Lung (tissue), 12 donors: Measurements from ENCODE around the gene RPS26. TPM values are rescaled to one million over a fixed set of nuclear protein-coding genes. Genes with fewer than 3 reads are reported as not detected.

Experiments
- ATAC-seq: fragments of 200-7000 bp; cut with Tn5 transposase; one replicate; pipeline ENCODE4 v1.9.1; 2020; ENCODE audit warnings: moderate number of reproducible peaks; ENCODE audit not compliant: insufficient read depth, low FRiP score
- DNase-seq, 3 donors: peaks; one replicate each; pipeline ENCODE4 v3.0.0-alpha.2; 2013 to 2017
- H3K27ac ChIP-seq, 2 donors: one replicate each; pipeline ENCODE4 v1.5.1; 2013; ENCODE audit warnings: mild to moderate bottlenecking in 2 of 2, moderate library complexity in 2 of 2, control low read depth in 1 of 2, inconsistent platforms in 1 of 2, low read depth in 1 of 2, low read length in 1 of 2
- H3K27me3 ChIP-seq, 3 donors: one replicate each; pipeline ENCODE4 v1.5.1; 2013; ENCODE audit warnings: low read length in 2 of 3; ENCODE audit not compliant: control insufficient read depth in 3 of 3, insufficient read depth in 3 of 3
- H3K36me3 ChIP-seq, 4 donors: one replicate each; pipeline ENCODE4 v1.5.1; 2013; ENCODE audit warnings: low read length in 4 of 4, mild to moderate bottlenecking in 1 of 4, moderate library complexity in 1 of 4; ENCODE audit not compliant: control insufficient read depth in 4 of 4, insufficient read depth in 4 of 4
- H3K4me1 ChIP-seq, 5 donors: one replicate each; pipeline ENCODE4 v1.5.1; 2013; ENCODE audit warnings: low read length in 5 of 5, mild to moderate bottlenecking in 2 of 5, moderate library complexity in 1 of 5; ENCODE audit not compliant: control insufficient read depth in 5 of 5, insufficient read depth in 5 of 5
- H3K4me3 ChIP-seq: one replicate; pipeline ENCODE4 v1.5.1; 2013; ENCODE audit warnings: mild to moderate bottlenecking, control low read depth, moderate library complexity
- H3K9ac ChIP-seq, 2 donors: one replicate each; pipeline ENCODE4 v1.5.1; 2013; ENCODE audit warnings: low read length in 2 of 2, control low read depth in 1 of 2; ENCODE audit not compliant: insufficient read depth in 1 of 2
- H3K9me3 ChIP-seq, 4 donors: one replicate each; pipeline ENCODE4 v1.5.1; 2013; ENCODE audit warnings: low read length in 3 of 4, mild to moderate bottlenecking in 1 of 4, moderate library complexity in 1 of 4; ENCODE audit not compliant: control insufficient read depth in 4 of 4, insufficient read depth in 3 of 4
- WGBS, 2 donors: extraction: QIAGEN DNeasy Blood & Tissue Kit; methylation state at CpG; one replicate each; pipeline ENCODE4 v1.1.7; 2013; 5-methylcytosine and 5-hydroxymethylcytosine counted together
- polyA plus RNA-seq, 2 donors: library from polyadenylated mRNA; stranded (reverse); fragments of 200-250 nt; gene quantifications; one replicate each; pipeline ENCODE4 v1.2.1, GENCODE V29; 2013
- total RNA-seq, 2 donors: library from RNA; depleted of rRNA in 1 of 2; stranded (reverse); fragments of >200 nt in 1 of 2; gene quantifications; one replicate each; pipeline ENCODE4 v1.2.1, GENCODE V29; 2014 to 2021
- TF ChIP-seq, protein P1 (sequence below): IDR thresholded peaks from 2 replicates; pipeline ENCODE4 v1.5.1; 2012; ENCODE audit warnings: mild to moderate bottlenecking; ENCODE audit errors: control extremely low read depth, extremely low read depth
- donor health status: control.
- donor health status: control.
- donor health status: Bipolar disorder and iron deficiency.
- donor health status: healthy.
- donor health status: DM: yes; HTN: yes; CAD: no.

The RPS26 gene
- total and polyA plus RNA-seq, 4 donors = 53.1 to 1,477 (median 591) TPM

DNA sequence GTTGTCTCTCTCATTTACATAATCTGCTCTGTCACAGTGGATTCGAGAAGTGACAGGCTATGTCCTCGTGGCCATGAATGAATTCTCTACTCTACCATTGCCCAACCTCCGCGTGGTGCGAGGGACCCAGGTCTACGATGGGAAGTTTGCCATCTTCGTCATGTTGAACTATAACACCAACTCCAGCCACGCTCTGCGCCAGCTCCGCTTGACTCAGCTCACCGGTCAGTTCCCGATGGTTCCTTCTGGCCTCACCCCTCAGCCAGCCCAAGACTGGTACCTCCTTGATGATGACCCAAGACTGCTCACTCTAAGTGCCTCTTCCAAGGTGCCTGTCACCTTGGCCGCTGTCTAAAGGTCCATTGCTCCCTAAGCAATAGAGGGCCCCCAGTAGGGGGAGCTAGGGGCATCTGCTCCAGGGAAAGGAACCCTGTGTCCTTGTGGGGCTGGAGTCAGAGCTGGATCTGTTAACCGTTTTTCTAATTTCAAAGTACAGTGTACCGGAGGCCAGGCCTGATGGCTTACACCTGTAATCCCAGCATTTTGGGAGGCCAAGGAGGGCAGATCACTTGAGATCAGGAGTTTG is 43.3 kb downstream of the RPS26 start:
- no peak for DNase-seq
- ATAC-seq = no peak
- no peak overlapping the region for H3K4me3 ChIP-seq
- TF ChIP-seq, protein P1, sequence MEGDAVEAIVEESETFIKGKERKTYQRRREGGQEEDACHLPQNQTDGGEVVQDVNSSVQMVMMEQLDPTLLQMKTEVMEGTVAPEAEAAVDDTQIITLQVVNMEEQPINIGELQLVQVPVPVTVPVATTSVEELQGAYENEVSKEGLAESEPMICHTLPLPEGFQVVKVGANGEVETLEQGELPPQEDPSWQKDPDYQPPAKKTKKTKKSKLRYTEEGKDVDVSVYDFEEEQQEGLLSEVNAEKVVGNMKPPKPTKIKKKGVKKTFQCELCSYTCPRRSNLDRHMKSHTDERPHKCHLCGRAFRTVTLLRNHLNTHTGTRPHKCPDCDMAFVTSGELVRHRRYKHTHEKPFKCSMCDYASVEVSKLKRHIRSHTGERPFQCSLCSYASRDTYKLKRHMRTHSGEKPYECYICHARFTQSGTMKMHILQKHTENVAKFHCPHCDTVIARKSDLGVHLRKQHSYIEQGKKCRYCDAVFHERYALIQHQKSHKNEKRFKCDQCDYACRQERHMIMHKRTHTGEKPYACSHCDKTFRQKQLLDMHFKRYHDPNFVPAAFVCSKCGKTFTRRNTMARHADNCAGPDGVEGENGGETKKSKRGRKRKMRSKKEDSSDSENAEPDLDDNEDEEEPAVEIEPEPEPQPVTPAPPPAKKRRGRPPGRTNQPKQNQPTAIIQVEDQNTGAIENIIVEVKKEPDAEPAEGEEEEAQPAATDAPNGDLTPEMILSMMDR = no peak
- no peak overlapping the region for H3K27ac ChIP-seq
- H3K36me3 ChIP-seq = peaks cover 0 to 2% (median 0%) of the 10 kb centered on the region in 4 donors
- peaks cover 0 to 23% (median 16%) of the 10 kb centered on the region in 3 donors for H3K27me3 ChIP-seq
- H3K9ac ChIP-seq = no peak overlapping the region
- H3K4me1 ChIP-seq = peaks cover 0 to 13% (median 6%) of the 10 kb centered on the region in 5 donors
- H3K9me3 ChIP-seq = no peaks in the 10 kb centered on the region
- WGBS, 2 donors = 87 to 88% methylated on average over 15 of the region's 15 CpGs

DNA sequence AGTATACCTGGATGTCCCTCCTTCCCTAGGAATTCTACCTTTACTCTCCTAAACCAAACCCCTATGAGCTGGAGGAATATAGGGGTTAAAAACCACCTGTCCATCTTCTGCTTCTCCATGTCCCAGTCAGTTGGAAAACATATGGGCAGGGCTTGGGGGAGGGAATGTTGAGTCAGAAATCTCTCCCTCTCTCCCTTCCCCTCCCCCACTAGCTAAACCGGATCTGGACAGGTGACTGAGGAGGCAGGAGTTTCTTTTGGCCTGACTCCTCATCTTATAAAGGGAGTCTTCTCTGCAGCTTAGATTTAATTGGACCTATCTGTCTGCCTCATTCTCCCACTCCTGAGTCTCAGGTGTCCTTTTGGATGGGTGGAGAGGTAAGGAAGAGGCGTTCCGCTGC is 44.4 kb downstream of the RPS26 start:
- peak; percentile 51 for ATAC-seq
- Histone ChIP-seq H3K9ac (no peak overlapping the region), H3K4me3 (no peak overlapping the region), H3K4me1 (peaks cover 0 to 13% (median 0%) of the 10 kb centered on the region in 5 donors), H3K27ac (peak overlapping the region in 1 of 2 donors; percentile 22), H3K27me3 (peaks cover 0 to 15% (median 8%) of the 10 kb centered on the region in 3 donors), H3K36me3 (peaks cover 0 to 2% (median 0%) of the 10 kb centered on the region in 4 donors), H3K9me3 (no peaks in the 10 kb centered on the region)
- DNase-seq = peak in 1 of 3 donors; percentile 28
- 67 to 79% methylated on average over 3 of the region's 3 CpGs for WGBS, 2 donors
- TF ChIP-seq, protein P1 = no peak

DNA sequence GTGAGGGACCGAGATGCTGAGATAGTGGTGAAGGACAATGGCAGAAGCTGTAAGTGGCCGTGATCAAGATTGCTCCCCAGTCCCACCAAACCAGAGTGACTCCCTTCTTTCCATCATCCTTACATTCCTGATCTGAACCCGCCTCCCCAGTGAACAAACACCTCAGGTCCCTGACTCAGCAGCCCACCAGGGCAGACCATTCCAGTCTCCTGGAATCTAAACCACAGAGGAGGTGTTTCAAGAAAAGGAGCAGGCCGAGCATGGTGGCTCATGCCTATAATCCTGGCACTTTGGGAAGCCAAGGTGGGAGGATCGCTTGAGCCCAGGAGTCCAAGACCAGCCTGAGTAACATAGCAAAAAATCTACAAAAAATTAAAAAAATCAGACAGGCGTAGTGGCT is 44.9 kb downstream of the RPS26 start:
- H3K4me1 ChIP-seq = peaks cover 0 to 13% (median 0%) of the 10 kb centered on the region in 5 donors
- peaks cover 0 to 2% (median 0%) of the 10 kb centered on the region in 4 donors for H3K36me3 ChIP-seq
- H3K9ac ChIP-seq = no peak overlapping the region
- DNase-seq (no peak), ATAC-seq (no peak)
- 81 to 86% methylated on average over 6 of the region's 6 CpGs for WGBS, 2 donors
- H3K27me3 ChIP-seq = peaks cover 0 to 10% (median 7%) of the 10 kb centered on the region in 3 donors
- TF ChIP-seq, protein P1 = no peak
- no peak overlapping the region for H3K4me3 ChIP-seq
- peak overlapping the region in 1 of 2 donors; percentile 22 for H3K27ac ChIP-seq
- H3K9me3 ChIP-seq = no peaks in the 10 kb centered on the region
